Measurements from ENCODE around the gene ATP6V0B. TPM values are rescaled to one million over a fixed set of nuclear protein-coding genes. Genes with fewer than 3 reads are reported as not detected.

ATP6V0B gene
- total and polyA plus RNA-seq, 2 donors (not counting 1 experiment from before 2014, with no cell fraction given): 91.0 to 198 TPM

DNA sequence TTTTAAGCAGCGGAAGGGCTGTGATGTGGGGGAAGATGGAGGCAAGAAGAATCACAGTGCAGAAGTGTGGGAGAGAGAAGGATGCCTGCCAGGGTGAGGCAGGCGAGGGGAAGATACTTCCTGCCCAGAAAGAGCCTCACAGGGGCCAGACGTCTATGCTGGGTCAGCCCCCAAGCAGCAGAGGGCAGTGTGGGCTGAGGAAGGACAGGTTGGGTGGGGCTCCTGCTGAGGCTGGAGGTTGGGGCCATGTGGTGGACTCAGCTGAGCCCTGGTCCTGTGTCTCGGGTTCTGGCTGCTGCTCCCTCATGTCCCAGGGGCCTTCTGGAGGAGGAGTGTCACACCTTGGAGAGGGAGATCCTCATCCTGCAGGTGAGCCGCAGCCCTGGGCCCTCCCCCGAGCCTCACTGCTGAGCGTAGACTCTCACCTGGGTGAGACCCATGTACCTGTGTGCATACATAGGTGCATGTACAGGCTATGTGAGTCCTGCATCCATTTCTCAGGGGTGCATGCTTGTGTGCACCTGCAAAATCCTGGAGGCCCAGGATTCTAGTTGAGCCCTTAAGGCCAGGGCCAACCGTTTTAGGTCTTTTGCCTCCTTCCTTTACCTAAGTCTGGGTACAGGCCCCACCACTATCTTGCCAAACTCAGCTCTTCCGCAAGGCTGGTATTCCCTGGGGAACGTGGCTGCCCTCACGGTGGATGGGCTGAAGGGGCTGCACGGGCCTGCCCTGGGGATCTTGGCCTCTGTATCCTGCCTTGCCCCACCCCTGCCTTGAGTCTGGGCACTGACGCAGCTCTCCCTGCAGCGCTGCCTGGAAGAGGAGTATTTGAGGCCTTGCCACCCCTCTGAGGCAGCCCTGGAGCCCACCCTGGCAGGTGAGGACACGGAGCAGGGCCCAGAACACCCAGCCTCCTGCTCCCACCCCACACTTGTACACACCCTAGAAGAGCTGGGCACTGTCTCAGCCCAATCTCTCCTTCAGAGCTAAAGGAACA, 20.3 kb downstream of the ATP6V0B start:
- H3K27me3 Mint-ChIP-seq: no peaks in the 10 kb centered on the region
- no peaks in the 10 kb centered on the region for H3K9me3 Mint-ChIP-seq (ENCODE audit: insufficient read depth)
- no peak for TF ChIP-seq EZH2 (IDR thresholded peaks at IDR 0.05; ENCODE audit: borderline replicate concordance, insufficient read depth, low read depth, low read length, poor library complexity, severe bottlenecking)
- TF ChIP-seq, protein P1, sequence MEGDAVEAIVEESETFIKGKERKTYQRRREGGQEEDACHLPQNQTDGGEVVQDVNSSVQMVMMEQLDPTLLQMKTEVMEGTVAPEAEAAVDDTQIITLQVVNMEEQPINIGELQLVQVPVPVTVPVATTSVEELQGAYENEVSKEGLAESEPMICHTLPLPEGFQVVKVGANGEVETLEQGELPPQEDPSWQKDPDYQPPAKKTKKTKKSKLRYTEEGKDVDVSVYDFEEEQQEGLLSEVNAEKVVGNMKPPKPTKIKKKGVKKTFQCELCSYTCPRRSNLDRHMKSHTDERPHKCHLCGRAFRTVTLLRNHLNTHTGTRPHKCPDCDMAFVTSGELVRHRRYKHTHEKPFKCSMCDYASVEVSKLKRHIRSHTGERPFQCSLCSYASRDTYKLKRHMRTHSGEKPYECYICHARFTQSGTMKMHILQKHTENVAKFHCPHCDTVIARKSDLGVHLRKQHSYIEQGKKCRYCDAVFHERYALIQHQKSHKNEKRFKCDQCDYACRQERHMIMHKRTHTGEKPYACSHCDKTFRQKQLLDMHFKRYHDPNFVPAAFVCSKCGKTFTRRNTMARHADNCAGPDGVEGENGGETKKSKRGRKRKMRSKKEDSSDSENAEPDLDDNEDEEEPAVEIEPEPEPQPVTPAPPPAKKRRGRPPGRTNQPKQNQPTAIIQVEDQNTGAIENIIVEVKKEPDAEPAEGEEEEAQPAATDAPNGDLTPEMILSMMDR (IDR thresholded peaks at IDR 0.05): no peak
- POLR2A ChIA-PET: no interaction called here
- CTCF ChIA-PET: interaction anchor here (0.7 to 5.1 kb wide), 2 partner anchors 10 to 14 kb away, joined by 3 to 32 read pairs; no protein-coding TSS in a partner anchor
- Histone ChIP-seq H3K27me3 (replicated peaks in 1 of 4; ENCODE audit: control extremely low read depth in 1 of 4, control insufficient read depth in 3 of 4, insufficient read depth in 4 of 4, low read length in 3 of 4) (no peaks in the 10 kb centered on the region), H3K27ac (ENCODE audit: low read length in 2 of 2) (no peak overlapping the region), H3K4me1 (ENCODE audit: control insufficient read depth in 2 of 2, insufficient read depth in 2 of 2, low read length in 2 of 2) (peaks cover 22 to 44% of the 10 kb centered on the region in 2 donors), H3K4me3 (ENCODE audit: control extremely low read depth in 1 of 5, extremely low read depth in 1 of 5, insufficient read depth in 1 of 5, low read depth in 2 of 5, low read length in 4 of 5) (no peak overlapping the region), H3K9me3 (ENCODE audit: control extremely low read depth in 1 of 3, control insufficient read depth in 2 of 3, insufficient read depth in 1 of 3, low read length in 2 of 3) (no peaks in the 10 kb centered on the region), H2AFZ (ENCODE audit: insufficient read depth, low read depth, low read length, poor library complexity, severe bottlenecking) (no peak overlapping the region), H3K9ac (ENCODE audit: low read length) (no peak overlapping the region), H4K20me1 (ENCODE audit: control insufficient read depth, insufficient read depth, low read length, poor library complexity, severe bottlenecking) (no peaks in the 10 kb centered on the region), H3K4me2 (replicated peaks; ENCODE audit: low read depth, low read length, poor library complexity, severe bottlenecking) (no peak overlapping the region), H3K79me2 (ENCODE audit: control insufficient read depth, insufficient read depth, low read length) (no peaks in the 10 kb centered on the region), H3K36me3 (replicated peaks in 1 of 2; ENCODE audit: control extremely low read depth in 1 of 2, control insufficient read depth in 1 of 2, extremely low read depth in 1 of 2, insufficient read depth in 2 of 2, low read length in 1 of 2) (no peaks in the 10 kb centered on the region)
- H3K4me1 Mint-ChIP-seq: peaks cover 38% of the 10 kb centered on the region
- intact Hi-C loops (cut with micrococcal nuclease): loop anchor here (5.0 kb wide), 1 partner anchor 288 kb away; the partner anchor contains the start of gene ST3GAL3
- peak overlapping the region; percentile 20 for H3K27ac Mint-ChIP-seq
- ATAC-seq (ENCODE audit: low read depth) (no peak), DNase-seq (no peak)
- WGBS (ENCODE audit: insufficient coverage): 73% methylated on average over 15 of the region's 15 CpGs
- no peak overlapping the region for H3K4me3 Mint-ChIP-seq

All from B cell (primary cell).